H9 (cell line): ENCODE data around the gene BRSK2. TPM values are rescaled to one million over a fixed set of nuclear protein-coding genes. Genes with fewer than 3 reads are reported as not detected.

Experiments
- DNase-seq: peaks from one replicate; pipeline ENCODE4 v3.0.0-alpha.2; 2017
- H2AFZ ChIP-seq: one replicate; pipeline ENCODE4 v1.6.1; 2013; ENCODE audit warnings: mild to moderate bottlenecking, low read length, control low read depth, moderate library complexity
- H2AK5ac ChIP-seq: 2 replicates; pipeline ENCODE4 v1.6.1; 2013; ENCODE audit warnings: low read length, control low read depth, mixed read lengths; ENCODE audit not compliant: insufficient read length
- H2BK120ac ChIP-seq: one replicate; pipeline ENCODE4 v1.6.1; 2013; ENCODE audit warnings: low read depth, mild to moderate bottlenecking, low read length, control low read depth, inconsistent platforms; ENCODE audit not compliant: poor library complexity, severe bottlenecking
- H2BK12ac ChIP-seq: 2 replicates; pipeline ENCODE4 v1.6.1; 2013; ENCODE audit warnings: low read length, control low read depth, mixed read lengths, low read depth; ENCODE audit not compliant: insufficient read length
- H2BK15ac ChIP-seq: 2 replicates; pipeline ENCODE4 v1.6.1; 2013; ENCODE audit warnings: low read depth, low read length, control low read depth
- H2BK20ac ChIP-seq: one replicate; pipeline ENCODE4 v1.6.1; 2013; ENCODE audit warnings: low read depth, mild to moderate bottlenecking, low read length, control low read depth, inconsistent platforms; ENCODE audit not compliant: poor library complexity, severe bottlenecking
- H2BK5ac ChIP-seq: 2 replicates; pipeline ENCODE4 v1.6.1; 2013; ENCODE audit warnings: low read length, control low read depth, mixed read lengths; ENCODE audit not compliant: insufficient read length
- H3K14ac ChIP-seq: 2 replicates; pipeline ENCODE4 v1.6.1; 2013; ENCODE audit warnings: low read length, control low read depth; ENCODE audit not compliant: insufficient read depth
- H3K18ac ChIP-seq: 2 replicates; pipeline ENCODE4 v1.6.1; 2013; ENCODE audit warnings: low read depth, mild to moderate bottlenecking, mixed read lengths, low read length, control low read depth; ENCODE audit not compliant: insufficient read length
- H3K23ac ChIP-seq: 2 replicates; pipeline ENCODE4 v1.6.1; 2013; ENCODE audit warnings: low read length, control low read depth, mixed read lengths, low read depth; ENCODE audit not compliant: insufficient read length
- H3K23me2 ChIP-seq: 2 replicates; pipeline ENCODE4 v1.6.1; 2013; ENCODE audit warnings: low read depth, mild to moderate bottlenecking, mixed read lengths, low read length, control low read depth; ENCODE audit not compliant: insufficient read length, poor library complexity, severe bottlenecking
- H3K27ac ChIP-seq: 2 replicates; pipeline ENCODE4 v1.5.1; 2013; ENCODE audit warnings: low read length, control low read depth, mixed read lengths, low read depth; ENCODE audit not compliant: insufficient read length
- H3K27me3 ChIP-seq: 2 replicates; pipeline ENCODE4 v1.6.1; 2013; ENCODE audit warnings: low read length, control low read depth, inconsistent platforms; ENCODE audit not compliant: insufficient read depth
- H3K4ac ChIP-seq: 2 replicates; pipeline ENCODE4 v1.6.1; 2013; ENCODE audit warnings: low read depth, mild to moderate bottlenecking, control low read depth, inconsistent platforms, low read length, moderate library complexity
- H3K4me1 ChIP-seq: 2 replicates; pipeline ENCODE4 v1.6.1; 2013; ENCODE audit warnings: low read length, control low read depth, inconsistent platforms; ENCODE audit not compliant: insufficient read depth
- H3K4me2 ChIP-seq: 2 replicates; pipeline ENCODE4 v1.6.1; 2013; ENCODE audit warnings: low read length, control low read depth, mixed read lengths; ENCODE audit not compliant: insufficient read length, insufficient read depth
- H3K56ac ChIP-seq: 2 replicates; pipeline ENCODE4 v1.6.1; 2013; ENCODE audit warnings: low read depth, mild to moderate bottlenecking, mixed read lengths, low read length, control low read depth; ENCODE audit not compliant: insufficient read length
- H3K79me1 ChIP-seq: 2 replicates; pipeline ENCODE4 v1.6.1; 2013; ENCODE audit warnings: low read depth, mild to moderate bottlenecking, moderate library complexity, low read length, control low read depth, inconsistent platforms; ENCODE audit not compliant: insufficient read depth, poor library complexity, severe bottlenecking
- H3K79me2 ChIP-seq: 2 replicates; pipeline ENCODE4 v1.6.1; 2013; ENCODE audit warnings: low read length, control low read depth, inconsistent platforms; ENCODE audit not compliant: insufficient read depth
- H3K9ac ChIP-seq: 2 replicates; pipeline ENCODE4 v1.6.1; 2013; ENCODE audit warnings: low read length, control low read depth, mixed read lengths; ENCODE audit not compliant: insufficient read length; ENCODE audit errors: extremely low read depth
- H3K9me3 ChIP-seq: one replicate; pipeline ENCODE4 v1.6.1; 2013; ENCODE audit warnings: low read depth, low read length, inconsistent platforms; ENCODE audit not compliant: control insufficient read depth
- H3T11ph ChIP-seq: one replicate; pipeline ENCODE4 v1.6.1; 2013; ENCODE audit warnings: mild to moderate bottlenecking, low read length, control low read depth, inconsistent platforms
- H4K20me1 ChIP-seq: one replicate; pipeline ENCODE4 v1.6.1; 2013; ENCODE audit not compliant: control insufficient read depth, insufficient read length, insufficient read depth
- H4K5ac ChIP-seq: 2 replicates; pipeline ENCODE4 v1.6.1; 2013; ENCODE audit warnings: low read depth, mild to moderate bottlenecking, mixed read lengths, low read length, control low read depth; ENCODE audit not compliant: insufficient read length
- H4K8ac ChIP-seq: replicated peaks from 2 replicates; pipeline ENCODE4 v1.6.1; 2013; ENCODE audit warnings: low read length, control low read depth, mixed read lengths, low read depth; ENCODE audit not compliant: insufficient read length
- H4K91ac ChIP-seq: 2 replicates; pipeline ENCODE4 v1.6.1; 2013; ENCODE audit warnings: low read depth, mild to moderate bottlenecking, moderate library complexity, mixed read lengths, low read length, control low read depth; ENCODE audit not compliant: insufficient read length
- H3K27ac Mint-ChIP-seq, 3 experiments: 2 replicates in 2 of 3; 3 replicates in 1 of 3; pipeline ENCODE4 v1.8.0; 2020 to 2021; ENCODE audit warnings: mixed read lengths in 3 of 3, mild to moderate bottlenecking in 1 of 3, moderate library complexity in 1 of 3
- H3K27me3 Mint-ChIP-seq: 2 replicates; pipeline ENCODE4 v1.8.0; 2021; ENCODE audit warnings: low read depth, mild to moderate bottlenecking, moderate library complexity, mixed read lengths
- H3K36me3 Mint-ChIP-seq, 3 experiments: 2 replicates in 2 of 3; 3 replicates in 1 of 3; pipeline ENCODE4 v1.8.0; 2020 to 2021; ENCODE audit warnings: low read depth in 3 of 3, mixed read lengths in 3 of 3; ENCODE audit not compliant: insufficient read depth in 1 of 3
- H3K4me1 Mint-ChIP-seq, 2 experiments: 2 replicates each; pipeline ENCODE4 v1.8.0; 2020; ENCODE audit warnings: mixed read lengths in 2 of 2
- H3K4me3 Mint-ChIP-seq, 2 experiments: 2 replicates in 1 of 2; 3 replicates in 1 of 2; pipeline ENCODE4 v1.8.0; 2020 to 2021; ENCODE audit warnings: mild to moderate bottlenecking in 2 of 2, mixed read lengths in 2 of 2, moderate library complexity in 1 of 2
- H3K9me3 Mint-ChIP-seq, 2 experiments: 2 replicates in 1 of 2; 3 replicates in 1 of 2; pipeline ENCODE4 v1.8.0; 2020; ENCODE audit warnings: mild to moderate bottlenecking in 2 of 2, mixed read lengths in 2 of 2, moderate library complexity in 1 of 2
- whole genome bisulfite sequencing: extraction: QIAGEN DNeasy Blood & Tissue Kit; methylation state at CpG from one replicate; pipeline ENCODE4 v1.1.7; 2013; ENCODE audit warnings: missing lambda C conversion rate, low lambda C conversion rate, mixed read lengths; ENCODE audit not compliant: insufficient read length; ENCODE audit errors: extremely low coverage; 5-methylcytosine and 5-hydroxymethylcytosine counted together
- total RNA-seq: library from RNA; stranded (reverse); gene quantifications from 2 replicates; pipeline ENCODE4 v1.2.1, GENCODE V29; 2021
- TF ChIP-seq, protein P1 (sequence below): fragments of 200-600 bp; sonication (generic); conservative IDR thresholded peaks from 3 replicates; pipeline ENCODE4 v1.8.0; 2021; ENCODE audit warnings: antibody characterized with exemption, mild to moderate bottlenecking

Gene BRSK2
- total RNA-seq, 1 experiment from 2014 or later, result 28.4 TPM

GRCh38 chr11:1479006-1479677 is 89.4 kb downstream of the BRSK2 start:
- no peak overlapping the region for H3K23ac ChIP-seq
- H3K9me3 ChIP-seq, result no peaks in the 10 kb centered on the region
- no peaks in the 10 kb centered on the region for H3K79me2 ChIP-seq
- H2BK20ac ChIP-seq, result no peak overlapping the region
- H3K4ac ChIP-seq, result no peak overlapping the region
- H3K4me1 ChIP-seq, result no peaks in the 10 kb centered on the region
- H3K27me3 ChIP-seq, result no peaks in the 10 kb centered on the region
- H2BK120ac ChIP-seq, result no peak overlapping the region
- H3K14ac ChIP-seq, result no peak overlapping the region
- no peak overlapping the region for H4K91ac ChIP-seq
- no peak overlapping the region for H2AK5ac ChIP-seq
- H3K9ac ChIP-seq, result no peak overlapping the region
- H3K56ac ChIP-seq, result no peak overlapping the region
- no peak overlapping the region for H3K27ac ChIP-seq
- H3K79me1 ChIP-seq, result peaks cover 3% of the 10 kb centered on the region
- no peak overlapping the region for H2BK5ac ChIP-seq
- WGBS, result no CpG with 5 or more reads among the region's 9 CpGs
- no peaks in the 10 kb centered on the region for H3K23me2 ChIP-seq
- no peaks in the 10 kb centered on the region for H3K27me3 Mint-ChIP-seq
- H4K5ac ChIP-seq, result no peak overlapping the region
- no peaks in the 10 kb centered on the region for H3K4me1 Mint-ChIP-seq
- no peak overlapping the region for H2BK12ac ChIP-seq
- H3K18ac ChIP-seq, result no peak overlapping the region
- H4K20me1 ChIP-seq, result no peaks in the 10 kb centered on the region
- H4K8ac ChIP-seq, result no peak overlapping the region
- peaks cover 0 to 13% (median 5%) of the 10 kb centered on the region in 3 experiments; a peak in 4 of 7 replicates for H3K36me3 Mint-ChIP-seq
- no peak overlapping the region for H3T11ph ChIP-seq
- TF ChIP-seq, protein P1, sequence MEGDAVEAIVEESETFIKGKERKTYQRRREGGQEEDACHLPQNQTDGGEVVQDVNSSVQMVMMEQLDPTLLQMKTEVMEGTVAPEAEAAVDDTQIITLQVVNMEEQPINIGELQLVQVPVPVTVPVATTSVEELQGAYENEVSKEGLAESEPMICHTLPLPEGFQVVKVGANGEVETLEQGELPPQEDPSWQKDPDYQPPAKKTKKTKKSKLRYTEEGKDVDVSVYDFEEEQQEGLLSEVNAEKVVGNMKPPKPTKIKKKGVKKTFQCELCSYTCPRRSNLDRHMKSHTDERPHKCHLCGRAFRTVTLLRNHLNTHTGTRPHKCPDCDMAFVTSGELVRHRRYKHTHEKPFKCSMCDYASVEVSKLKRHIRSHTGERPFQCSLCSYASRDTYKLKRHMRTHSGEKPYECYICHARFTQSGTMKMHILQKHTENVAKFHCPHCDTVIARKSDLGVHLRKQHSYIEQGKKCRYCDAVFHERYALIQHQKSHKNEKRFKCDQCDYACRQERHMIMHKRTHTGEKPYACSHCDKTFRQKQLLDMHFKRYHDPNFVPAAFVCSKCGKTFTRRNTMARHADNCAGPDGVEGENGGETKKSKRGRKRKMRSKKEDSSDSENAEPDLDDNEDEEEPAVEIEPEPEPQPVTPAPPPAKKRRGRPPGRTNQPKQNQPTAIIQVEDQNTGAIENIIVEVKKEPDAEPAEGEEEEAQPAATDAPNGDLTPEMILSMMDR, result no peak
- no peak overlapping the region for H3K4me2 ChIP-seq
- H3K27ac Mint-ChIP-seq, result no peak overlapping the region; a peak in 1 of 7 replicates
- H2AFZ ChIP-seq, result no peak overlapping the region
- DNase-seq, result no peak
- H3K4me3 Mint-ChIP-seq, result no peak overlapping the region; a peak in 1 of 5 replicates
- H2BK15ac ChIP-seq, result no peak overlapping the region
- no peaks in the 10 kb centered on the region for H3K9me3 Mint-ChIP-seq
